Measurements from ENCODE around the gene ZNF521. TPM values are rescaled to one million over a fixed set of nuclear protein-coding genes. Genes with fewer than 3 reads are reported as not detected.
"Not testable (repeated sequence)": the region's sequence is repeated elsewhere in the genome, so short reads cannot be mapped to it uniquely, and the experiment has no call there.

ZNF521 gene
- total RNA-seq, 2 donors from 2014 or later = 21.4 to 26.9 TPM

DNA sequence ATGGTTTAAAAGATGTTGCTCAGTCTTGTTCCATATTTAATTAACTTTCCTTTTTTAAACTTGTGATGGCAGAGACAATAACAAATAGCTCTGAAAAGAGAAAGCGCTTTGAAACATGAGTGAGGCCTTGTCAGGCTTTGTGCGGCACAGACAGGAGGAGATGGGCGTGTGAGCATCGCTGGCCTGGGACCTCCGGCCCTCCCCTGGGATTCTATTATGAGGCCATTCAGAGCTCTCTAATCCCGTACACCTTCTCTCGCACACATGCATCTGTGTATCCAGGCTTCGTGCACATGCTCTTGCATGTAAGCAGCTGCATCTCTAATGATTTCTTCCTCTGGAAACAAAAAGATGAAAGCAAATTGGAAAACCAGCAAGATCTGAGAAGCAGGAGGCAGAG lies 313.7 kb downstream of the ZNF521 start:
- H3K4me1 Mint-ChIP-seq = peaks cover 34% of the 10 kb centered on the region
- H3K36me3 Mint-ChIP-seq (ENCODE audit: low read depth) = no peaks in the 10 kb centered on the region
- no peak overlapping the region for H3K4me3 Mint-ChIP-seq
- Histone ChIP-seq H3K4me1 (ENCODE audit: control insufficient read depth, insufficient read depth, low read length) (peaks cover 11% of the 10 kb centered on the region), H3K9me3 (ENCODE audit: control insufficient read depth, low read length) (peaks cover 8% of the 10 kb centered on the region), H3K36me3 (ENCODE audit: control insufficient read depth, insufficient read depth, low read length) (no peaks in the 10 kb centered on the region), H3K4me3 (ENCODE audit: low read length) (no peak overlapping the region), H3K27me3 (ENCODE audit: control insufficient read depth, insufficient read depth, low read length, poor library complexity, severe bottlenecking) (peaks cover 47% of the 10 kb centered on the region), H3K27ac (ENCODE audit: low read depth, low read length) (peak overlapping the region; percentile 37), H3K9ac (ENCODE audit: extremely low read depth, low read length, poor library complexity, severe bottlenecking) (no peak overlapping the region)
- no peaks in the 10 kb centered on the region for H3K9me3 Mint-ChIP-seq
- TF ChIP-seq, protein P1, sequence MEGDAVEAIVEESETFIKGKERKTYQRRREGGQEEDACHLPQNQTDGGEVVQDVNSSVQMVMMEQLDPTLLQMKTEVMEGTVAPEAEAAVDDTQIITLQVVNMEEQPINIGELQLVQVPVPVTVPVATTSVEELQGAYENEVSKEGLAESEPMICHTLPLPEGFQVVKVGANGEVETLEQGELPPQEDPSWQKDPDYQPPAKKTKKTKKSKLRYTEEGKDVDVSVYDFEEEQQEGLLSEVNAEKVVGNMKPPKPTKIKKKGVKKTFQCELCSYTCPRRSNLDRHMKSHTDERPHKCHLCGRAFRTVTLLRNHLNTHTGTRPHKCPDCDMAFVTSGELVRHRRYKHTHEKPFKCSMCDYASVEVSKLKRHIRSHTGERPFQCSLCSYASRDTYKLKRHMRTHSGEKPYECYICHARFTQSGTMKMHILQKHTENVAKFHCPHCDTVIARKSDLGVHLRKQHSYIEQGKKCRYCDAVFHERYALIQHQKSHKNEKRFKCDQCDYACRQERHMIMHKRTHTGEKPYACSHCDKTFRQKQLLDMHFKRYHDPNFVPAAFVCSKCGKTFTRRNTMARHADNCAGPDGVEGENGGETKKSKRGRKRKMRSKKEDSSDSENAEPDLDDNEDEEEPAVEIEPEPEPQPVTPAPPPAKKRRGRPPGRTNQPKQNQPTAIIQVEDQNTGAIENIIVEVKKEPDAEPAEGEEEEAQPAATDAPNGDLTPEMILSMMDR (conservative IDR thresholded peaks at IDR 0.05) = no peak
- no peak overlapping the region for H3K27ac Mint-ChIP-seq
- WGBS, 2 experiments (ENCODE audit: insufficient coverage in 1 of 2, insufficient read length in 1 of 2) = 67 to 91% methylated on average over 8 of the region's 8 CpGs
- H3K27me3 Mint-ChIP-seq (ENCODE audit: insufficient read depth) = peaks cover 76% of the 10 kb centered on the region
- DNase-seq = no peak

DNA sequence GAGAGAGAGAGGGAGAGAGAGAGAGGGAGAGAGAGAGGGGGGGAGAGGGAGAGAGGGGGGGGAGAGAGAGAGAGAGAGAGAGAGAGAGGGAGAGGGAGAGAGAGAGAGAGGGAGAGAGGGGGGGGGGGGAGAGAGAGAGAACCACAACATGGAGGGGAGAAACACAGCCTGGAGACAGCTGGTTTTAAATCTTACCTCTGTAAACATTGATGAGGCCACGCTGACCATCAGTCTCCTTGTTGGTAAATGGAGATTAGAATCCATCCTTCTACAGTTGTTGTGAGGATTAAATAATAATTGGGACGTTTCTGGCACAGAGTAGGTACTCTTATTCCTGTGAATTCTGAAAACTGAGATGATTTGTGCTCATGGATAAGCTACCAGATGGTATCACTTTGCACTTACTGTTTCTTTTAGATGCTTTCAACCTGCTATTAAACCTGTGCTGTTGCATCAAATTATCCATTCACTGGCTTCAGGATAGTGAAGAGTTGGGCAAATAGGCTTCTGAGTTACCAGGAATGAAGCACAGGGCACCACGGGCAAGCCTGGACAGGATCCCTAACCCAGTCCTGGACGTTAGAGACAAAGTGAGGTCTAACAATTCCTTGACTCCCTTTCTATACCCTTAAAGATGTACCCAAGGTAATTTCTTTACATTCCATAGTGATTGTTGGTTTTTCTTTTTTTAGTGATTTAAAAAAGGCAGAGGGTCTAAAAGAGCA lies 318.1 kb downstream of the ZNF521 start:
- TF ChIP-seq, protein P1 (conservative IDR thresholded peaks at IDR 0.05) = no peak
- Mint-ChIP-seq H3K4me3 (no peak overlapping the region), H3K9me3 (no peaks in the 10 kb centered on the region), H3K4me1 (peaks cover 10% of the 10 kb centered on the region), H3K27me3 (ENCODE audit: insufficient read depth) (peaks cover 63% of the 10 kb centered on the region), H3K36me3 (ENCODE audit: low read depth) (no peaks in the 10 kb centered on the region), H3K27ac (no peak overlapping the region)
- Histone ChIP-seq H3K36me3 (ENCODE audit: control insufficient read depth, insufficient read depth, low read length) (no peaks in the 10 kb centered on the region), H3K9ac (ENCODE audit: extremely low read depth, low read length, poor library complexity, severe bottlenecking) (no peak overlapping the region), H3K27ac (ENCODE audit: low read depth, low read length) (no peak overlapping the region), H3K27me3 (ENCODE audit: control insufficient read depth, insufficient read depth, low read length, poor library complexity, severe bottlenecking) (peaks cover 47% of the 10 kb centered on the region), H3K4me3 (ENCODE audit: low read length) (no peak overlapping the region), H3K9me3 (ENCODE audit: control insufficient read depth, low read length) (peaks cover 14% of the 10 kb centered on the region), H3K4me1 (ENCODE audit: control insufficient read depth, insufficient read depth, low read length) (no peaks in the 10 kb centered on the region)
- 81 to 83% methylated on average over 2 to 4 of the region's 4 CpGs for WGBS, 2 experiments (ENCODE audit: insufficient coverage in 1 of 2, insufficient read length in 1 of 2)
- DNase-seq = no peak

DNA sequence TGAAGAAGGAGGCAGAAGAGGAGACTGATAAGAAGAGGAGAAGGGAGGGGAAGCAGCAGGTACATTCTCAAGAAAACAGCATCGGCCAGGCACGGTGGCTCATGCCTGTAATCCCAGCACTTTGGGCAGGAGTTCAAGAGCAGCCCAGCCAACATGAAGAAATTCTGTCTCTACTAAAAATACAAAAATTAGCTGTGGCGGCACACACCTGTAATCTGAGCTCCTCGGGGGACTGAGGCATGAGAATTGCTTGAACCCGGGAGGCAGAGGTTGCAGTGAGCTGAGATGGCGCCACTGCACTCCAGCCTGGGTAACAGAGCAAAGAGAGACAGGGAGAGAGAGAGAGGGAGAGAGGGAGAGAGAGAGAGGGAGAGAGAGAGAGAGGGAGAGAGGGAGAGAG lies 318.8 kb downstream of the ZNF521 start:
- H3K9ac ChIP-seq (ENCODE audit: extremely low read depth, low read length, poor library complexity, severe bottlenecking); H3K9me3 ChIP-seq (ENCODE audit: control insufficient read depth, low read length); H3K4me3 Mint-ChIP-seq; H3K27ac ChIP-seq (ENCODE audit: low read depth, low read length); H3K4me1 ChIP-seq (ENCODE audit: control insufficient read depth, insufficient read depth, low read length); H3K27ac Mint-ChIP-seq; H3K36me3 ChIP-seq (ENCODE audit: control insufficient read depth, insufficient read depth, low read length); H3K4me3 ChIP-seq (ENCODE audit: low read length); H3K9me3 Mint-ChIP-seq; H3K36me3 Mint-ChIP-seq (ENCODE audit: low read depth); DNase-seq; H3K4me1 Mint-ChIP-seq: not testable (repeated sequence)
- H3K27me3 ChIP-seq (ENCODE audit: control insufficient read depth, insufficient read depth, low read length, poor library complexity, severe bottlenecking) = peaks cover 44% of the 10 kb centered on the region
- WGBS, 2 experiments (ENCODE audit: insufficient coverage in 1 of 2, insufficient read length in 1 of 2) = 87 to 92% methylated on average over 2 to 6 of the region's 6 CpGs
- peaks cover 60% of the 10 kb centered on the region for H3K27me3 Mint-ChIP-seq (ENCODE audit: insufficient read depth)
